Sigmoid colon (tissue), 7 donors: ENCODE measurements around the gene NDRG4. TPM values are rescaled to one million over a fixed set of nuclear protein-coding genes. Genes with fewer than 3 reads are reported as not detected.

Experiments
- DNase-seq: peaks from one replicate; pipeline ENCODE4 v3.0.0-alpha.2; 2019
- H3K27ac ChIP-seq, 4 donors: fragments of 200-600 bp; sonication (generic); one replicate each; pipeline ENCODE4 v1.5.1; 2016 to 2019; ENCODE audit warnings: mild to moderate bottlenecking in 1 of 4
- H3K27me3 ChIP-seq, 3 donors: fragments of 200-600 bp; sonication (generic); one replicate each; pipeline ENCODE4 v1.5.1; 2019; ENCODE audit warnings: mild to moderate bottlenecking in 1 of 3
- H3K36me3 ChIP-seq, 4 donors: fragments of 200-600 bp; sonication (generic); one replicate each; pipeline ENCODE4 v1.5.1; 2016 to 2019
- H3K4me1 ChIP-seq, 4 donors: fragments of 200-600 bp; sonication (generic); one replicate each; pipeline ENCODE4 v1.5.1; 2017 to 2019
- H3K4me3 ChIP-seq, 4 donors: fragments of 200-600 bp; sonication (generic); one replicate each; pipeline ENCODE4 v1.5.1; 2017 to 2019; ENCODE audit warnings: mild to moderate bottlenecking in 2 of 4, moderate library complexity in 1 of 4
- H3K9me3 ChIP-seq, 4 donors: fragments of 200-600 bp in 3 of 4; sonication (generic) in 3 of 4; one replicate each; pipeline versions ENCODE4 v1.5.1 to v1.6.1; 2013 to 2019
- CTCF ChIP-seq, 4 experiments: fragments of 450-650 bp in 3 of 4; fragments of 200-600 bp in 1 of 4; IDR thresholded peaks; one replicate each; pipeline ENCODE4 v1.5.1; 2016 to 2019; ENCODE audit warnings: antibody characterized with exemption in 4 of 4, mild to moderate bottlenecking in 3 of 4, moderate library complexity in 2 of 4
- EP300 ChIP-seq, 4 donors: sonication (generic); formaldehyde crosslinking; IDR thresholded peaks; one replicate each; pipeline ENCODE4 v1.6.1; 2017; ENCODE audit warnings: antibody characterized with exemption in 4 of 4
- POLR2A ChIP-seq, 2 donors: fragments of 450-650 bp; IDR thresholded peaks; one replicate each; pipeline ENCODE4 v1.6.1; 2016; ENCODE audit warnings: antibody characterized with exemption in 2 of 2, mild to moderate bottlenecking in 2 of 2, moderate library complexity in 2 of 2
- POLR2AphosphoS5 ChIP-seq, 4 donors: sonication (generic); formaldehyde crosslinking; IDR thresholded peaks; one replicate each; pipeline ENCODE4 v1.6.1; 2017; ENCODE audit warnings: antibody characterized with exemption in 4 of 4
- WGBS, 2 donors: extraction: QIAGEN DNeasy Blood & Tissue Kit; methylation state at CpG; one replicate each; pipeline ENCODE4 v1.1.7; 2013; 5-methylcytosine and 5-hydroxymethylcytosine counted together
- intact Hi-C: fragments of 100-400 bp; cut with DNase I; formaldehyde crosslinking; loops from one replicate; pipeline ENCODE4 v1.15.1; 2023
- polyA plus RNA-seq, 3 donors: library from polyadenylated mRNA; stranded (reverse); fragments of 200-250 nt; gene quantifications; one replicate each; pipeline ENCODE4 v1.2.3, GENCODE V29; 2013
- total RNA-seq, 4 donors: library from RNA; depleted of rRNA; stranded (reverse); fragments of >200 nt; gene quantifications; one replicate each; pipeline ENCODE4 v1.1.0, GENCODE V29; 2016
- donor health status: healthy with polysubstance abuse.
- donor health status: Bipolar disorder and iron deficiency.
- donor health status: healthy.

Gene NDRG4
- total and polyA plus RNA-seq, 7 donors, result 3.6 to 21.0 (median 16.6) TPM

- DNase-seq, result peak; percentile 80
- WGBS, 2 donors, result 55 to 56% methylated on average over 17 of the region's 17 CpGs
- Histone ChIP-seq H3K27me3 (peaks cover 0 to 3% (median 0%) of the 10 kb centered on the region in 3 donors), H3K9me3 (no peaks in the 10 kb centered on the region), H3K4me3 (no peak overlapping the region), H3K4me1 (peaks cover 0 to 28% (median 19%) of the 10 kb centered on the region in 4 donors), H3K27ac (no peak overlapping the region), H3K36me3 (no peaks in the 10 kb centered on the region)
- TF ChIP-seq CTCF (IDR thresholded peaks at IDR 0.05), result peak; percentile 17 to 72 (median 56)
- TF ChIP-seq POLR2AphosphoS5 (IDR thresholded peaks at IDR 0.05), result no peak
- no peak for TF ChIP-seq EP300 (IDR thresholded peaks at IDR 0.05)
- intact Hi-C loops, result loop anchor here (10.0 kb wide), 3 partner anchors 113 to 777 kb away; partner anchors contain the start of genes CNOT1, GOT2 and KATNB1
Observed at GRCh38 chr16:58511933-58512815, 12.2 kb downstream of the NDRG4 start.

DNA sequence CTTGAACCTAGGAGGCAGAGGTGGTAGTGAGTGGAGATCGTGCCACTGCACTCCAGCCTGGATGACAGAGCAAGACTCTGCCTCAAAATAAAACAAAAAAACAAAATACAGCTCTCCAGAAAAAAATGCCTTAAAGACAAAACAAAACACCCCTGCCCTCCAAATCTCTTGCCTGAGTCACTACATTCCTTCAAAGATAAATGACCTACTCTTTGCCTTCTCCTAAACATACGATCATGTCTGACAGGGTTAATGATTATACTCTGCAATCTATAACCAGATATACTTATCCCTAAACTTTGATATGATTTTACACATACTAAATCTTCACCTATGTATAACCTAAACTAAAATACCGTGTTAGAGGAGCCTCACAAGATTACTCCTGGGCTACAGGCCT lies 13.9 kb downstream of the NDRG4 start:
- intact Hi-C loops, result loop anchor here (10.0 kb wide), 3 partner anchors 111 to 779 kb away; partner anchors contain the start of genes CNOT1, GOT2 and KATNB1
- no peak for TF ChIP-seq CTCF (IDR thresholded peaks at IDR 0.05)
- TF ChIP-seq POLR2AphosphoS5 (IDR thresholded peaks at IDR 0.05), result no peak
- no peak for TF ChIP-seq POLR2A (IDR thresholded peaks at IDR 0.05)
- no peak for TF ChIP-seq EP300 (IDR thresholded peaks at IDR 0.05)
- no peak for DNase-seq
- Histone ChIP-seq H3K4me3 (no peak overlapping the region), H3K9me3 (no peaks in the 10 kb centered on the region), H3K36me3 (peaks cover 0 to 15% (median 12%) of the 10 kb centered on the region in 4 donors), H3K27me3 (no peaks in the 10 kb centered on the region), H3K27ac (no peak overlapping the region), H3K4me1 (peaks cover 0 to 28% (median 19%) of the 10 kb centered on the region in 4 donors)
- 59 to 84% methylated on average over 3 of the region's 3 CpGs for WGBS, 2 donors

DNA sequence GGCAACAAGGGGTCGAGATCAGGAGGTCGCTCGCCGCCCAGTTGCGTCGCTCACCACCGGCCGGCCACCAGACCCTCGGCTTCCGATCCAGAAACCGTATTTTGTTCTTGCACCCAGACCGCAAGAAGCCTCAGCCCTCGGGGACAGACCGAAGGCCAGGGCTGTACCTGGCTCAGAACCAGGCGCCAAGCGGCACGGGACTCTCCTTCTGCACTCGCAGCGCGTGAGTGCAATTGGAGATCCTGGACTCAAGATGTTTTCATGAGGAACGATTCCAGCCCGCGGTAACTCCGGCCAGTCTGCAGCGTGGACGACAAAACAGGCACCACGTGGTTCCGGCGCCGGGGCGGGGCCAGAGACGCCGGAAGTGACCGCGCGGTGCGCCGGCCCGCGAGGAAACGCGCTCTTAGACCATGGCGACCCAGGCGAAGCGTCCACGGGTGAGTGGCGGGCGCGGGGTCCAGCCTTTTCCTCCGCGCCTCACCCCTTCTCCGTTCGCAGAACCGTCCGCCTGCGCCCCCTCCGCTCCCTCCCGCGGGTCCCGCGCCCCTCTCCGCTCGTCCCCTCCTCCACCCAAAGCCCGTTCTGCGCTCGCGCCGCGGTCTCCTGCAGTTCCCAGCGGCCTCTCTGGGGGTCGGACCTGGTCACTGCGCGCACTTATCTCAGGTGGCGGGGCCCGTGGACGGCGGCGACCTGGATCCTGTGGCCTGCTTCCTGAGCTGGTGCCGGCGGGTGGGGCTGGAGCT lies 15.4 kb downstream of the NDRG4 start, which contains the start of gene SETD6:
TSS of gene SETD6 (plus strand) at position 393 of the 746 bp plus-strand sequence. CDS start at position 414, 21 bp downstream.
- Histone ChIP-seq H3K4me1 (peaks cover 0 to 28% (median 19%) of the 10 kb centered on the region in 4 donors), H3K27me3 (no peaks in the 10 kb centered on the region), H3K36me3 (peaks cover 6 to 29% (median 21%) of the 10 kb centered on the region in 4 donors), H3K9me3 (no peaks in the 10 kb centered on the region), H3K27ac (peak within 1 kb of the TSS; percentile 78 to 88 (median 82)), H3K4me3 (peak within 1 kb of the TSS; percentile 84 to 92 (median 86))
- WGBS, 2 donors, result 0 to 1% methylated on average over 80 of the region's 80 CpGs
- TF ChIP-seq CTCF (IDR thresholded peaks at IDR 0.05), result peak in 1 of 4 experiments; percentile 49
- TF ChIP-seq POLR2A (IDR thresholded peaks at IDR 0.05), result no peak
- TF ChIP-seq EP300 (IDR thresholded peaks at IDR 0.05), result no peak
- TF ChIP-seq POLR2AphosphoS5 (IDR thresholded peaks at IDR 0.05), result peak in 3 of 4 donors; percentile 50 to 72 (median 60)
- intact Hi-C loops, result loop anchor here (10.0 kb wide), 3 partner anchors 110 to 780 kb away; partner anchors contain the start of genes CNOT1, GOT2 and KATNB1
- DNase-seq, result peak; percentile 95

- no peaks in the 10 kb centered on the region for H3K27me3 ChIP-seq
- peak overlapping the region; percentile 78 to 88 (median 82) for H3K27ac ChIP-seq
- peaks cover 14 to 37% (median 29%) of the 10 kb centered on the region in 4 donors for H3K36me3 ChIP-seq
- peaks cover 0 to 28% (median 19%) of the 10 kb centered on the region in 4 donors for H3K4me1 ChIP-seq
- no peak for TF ChIP-seq POLR2AphosphoS5 (IDR thresholded peaks at IDR 0.05)
- TF ChIP-seq CTCF (IDR thresholded peaks at IDR 0.05), result no peak
- TF ChIP-seq POLR2A (IDR thresholded peaks at IDR 0.05), result no peak
- no peak for TF ChIP-seq EP300 (IDR thresholded peaks at IDR 0.05)
- WGBS, 2 donors, result 7 to 14% methylated on average over 66 of the region's 66 CpGs
- H3K4me3 ChIP-seq, result peak overlapping the region; percentile 84 to 92 (median 86)
- intact Hi-C loops, result loop anchor here (10.0 kb wide), 3 partner anchors 109 to 781 kb away; partner anchors contain the start of genes CNOT1, GOT2 and KATNB1
- peak; percentile 63 for DNase-seq
- H3K9me3 ChIP-seq, result no peaks in the 10 kb centered on the region
Observed at GRCh38 chr16:58515871-58516767, 16.2 kb downstream of the NDRG4 start.
